Endodermal cell (in vitro differentiated cells): ENCODE data around the gene RGS14. TPM values are rescaled to one million over a fixed set of nuclear protein-coding genes. Genes with fewer than 3 reads are reported as not detected.

Experiments used
- DNase-seq: peaks from one replicate; pipeline ENCODE4 v3.0.0-alpha.2; 2017
- H3K27ac ChIP-seq: 2 replicates; pipeline ENCODE4 v1.5.1; 2013; ENCODE audit warnings: mild to moderate bottlenecking, low read depth, low read length, moderate library complexity
- H3K27me3 ChIP-seq: 2 replicates; pipeline ENCODE4 v1.6.1; 2013; ENCODE audit warnings: mild to moderate bottlenecking, low read length, moderate library complexity; ENCODE audit not compliant: insufficient read depth, control insufficient read depth, poor library complexity, severe bottlenecking
- H3K36me3 ChIP-seq: 2 replicates; pipeline ENCODE4 v1.7.0; 2013; ENCODE audit warnings: mild to moderate bottlenecking, low read length, moderate library complexity; ENCODE audit not compliant: control insufficient read depth, insufficient read depth
- H3K4me1 ChIP-seq: one replicate; pipeline ENCODE4 v1.7.0; 2013; ENCODE audit warnings: low read length; ENCODE audit not compliant: control insufficient read depth, insufficient read depth
- H3K4me3 ChIP-seq: 2 replicates; pipeline ENCODE4 v1.5.1; 2013; ENCODE audit warnings: mild to moderate bottlenecking, low read length, moderate library complexity
- H3K9ac ChIP-seq: 2 replicates; pipeline ENCODE4 v1.6.1; 2013; ENCODE audit warnings: mild to moderate bottlenecking, low read length, moderate library complexity; ENCODE audit not compliant: poor library complexity, severe bottlenecking; ENCODE audit errors: extremely low read depth
- H3K9me3 ChIP-seq: 2 replicates; pipeline ENCODE4 v1.6.1; 2013; ENCODE audit warnings: mild to moderate bottlenecking, low read length, moderate library complexity; ENCODE audit not compliant: control insufficient read depth
- H3K27ac Mint-ChIP-seq: 2 replicates; pipeline ENCODE4 v1.8.0; 2020; ENCODE audit warnings: mixed read lengths
- H3K27me3 Mint-ChIP-seq: 2 replicates; pipeline ENCODE4 v1.8.0; 2021; ENCODE audit warnings: mild to moderate bottlenecking, mixed read lengths; ENCODE audit not compliant: insufficient read depth
- H3K36me3 Mint-ChIP-seq: 2 replicates; pipeline ENCODE4 v1.8.0; 2020; ENCODE audit warnings: low read depth, mixed read lengths
- H3K4me1 Mint-ChIP-seq: 2 replicates; pipeline ENCODE4 v1.8.0; 2020; ENCODE audit warnings: mixed read lengths
- H3K4me3 Mint-ChIP-seq: 2 replicates; pipeline ENCODE4 v1.8.0; 2020; ENCODE audit warnings: mild to moderate bottlenecking, moderate library complexity, mixed read lengths
- H3K9me3 Mint-ChIP-seq: 2 replicates; pipeline ENCODE4 v1.8.0; 2020; ENCODE audit warnings: mild to moderate bottlenecking, mixed read lengths
- WGBS, 2 experiments: methylation state at CpG; one replicate each; pipeline versions ENCODE4 v1.1.5 to v1.1.7; 2013; ENCODE audit warnings: missing lambda C conversion rate in 2 of 2, mixed read lengths in 1 of 2; ENCODE audit not compliant: insufficient coverage in 1 of 2, insufficient read length in 1 of 2; 5-methylcytosine and 5-hydroxymethylcytosine counted together
- total RNA-seq, 2 donors: library from RNA; stranded (reverse); fragmentation: NEBNext Ultra II Directional in 1 of 2; extraction: Animal tissue kit (Norgen Biotek cat#: 25700) in 1 of 2; gene quantifications; 2 replicates in 1 of 2; 3 replicates in 1 of 2; pipeline ENCODE4 v1.2.1, GENCODE V29; 2021
- TF ChIP-seq, protein P1 (sequence below): fragments of 200-600 bp; sonication (generic); conservative IDR thresholded peaks from 2 replicates; pipeline ENCODE4 v1.5.0; 2021; ENCODE audit warnings: antibody characterized with exemption, mild to moderate bottlenecking

The RGS14 gene
- total RNA-seq, 2 donors from 2014 or later, result 14.2 to 21.9 TPM

DNA sequence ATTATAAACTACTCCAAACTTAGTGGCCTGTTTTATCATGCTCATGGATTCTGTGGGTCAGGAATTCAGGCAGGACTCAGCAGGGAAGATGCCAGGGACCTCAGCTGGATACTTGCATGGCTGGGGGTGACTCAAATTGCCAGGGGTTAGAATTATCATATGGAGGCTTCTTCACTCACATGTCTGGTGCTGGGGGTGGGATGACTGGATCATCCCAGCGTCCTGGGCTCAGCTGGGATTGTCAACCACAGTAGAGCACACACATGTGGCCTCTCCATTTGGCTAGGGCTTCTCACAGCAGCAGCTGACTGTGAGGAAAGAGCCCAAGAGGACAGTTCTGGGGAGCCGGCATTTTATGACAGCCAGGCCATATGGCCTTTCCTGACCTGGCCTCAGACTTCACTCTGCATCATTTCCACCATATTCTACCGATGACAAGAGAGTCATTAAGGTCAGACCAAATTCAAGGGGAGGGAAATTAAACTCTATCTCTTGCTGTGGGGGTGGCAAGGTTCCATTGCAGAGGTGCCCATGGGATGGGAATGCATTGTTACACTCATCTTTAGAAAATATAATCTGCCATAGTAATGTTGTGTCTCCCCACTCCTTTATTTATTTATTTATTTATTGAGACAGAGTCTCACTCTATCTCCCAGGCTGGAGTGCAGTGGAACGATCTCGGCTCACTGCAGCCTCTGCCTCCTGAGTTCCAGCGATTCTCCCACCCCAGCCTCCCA lies 63.5 kb downstream of the RGS14 start:
- WGBS, 2 experiments, result 93 to 97% methylated on average over 3 to 6 of the region's 6 CpGs
- no peak overlapping the region for H3K27ac Mint-ChIP-seq
- H3K27ac ChIP-seq, result no peak overlapping the region

More for the DNA sequence above, 63.5 kb downstream of the RGS14 start:
- Mint-ChIP-seq H3K4me3 (no peak overlapping the region), H3K9me3 (no peaks in the 10 kb centered on the region), H3K4me1 (peaks cover 16% of the 10 kb centered on the region), H3K27me3 (peaks cover 13% of the 10 kb centered on the region), H3K36me3 (no peaks in the 10 kb centered on the region)
- DNase-seq, result no peak
- H3K4me1 ChIP-seq, result no peaks in the 10 kb centered on the region
- H3K4me3 ChIP-seq, result no peak overlapping the region
- TF ChIP-seq, protein P1, sequence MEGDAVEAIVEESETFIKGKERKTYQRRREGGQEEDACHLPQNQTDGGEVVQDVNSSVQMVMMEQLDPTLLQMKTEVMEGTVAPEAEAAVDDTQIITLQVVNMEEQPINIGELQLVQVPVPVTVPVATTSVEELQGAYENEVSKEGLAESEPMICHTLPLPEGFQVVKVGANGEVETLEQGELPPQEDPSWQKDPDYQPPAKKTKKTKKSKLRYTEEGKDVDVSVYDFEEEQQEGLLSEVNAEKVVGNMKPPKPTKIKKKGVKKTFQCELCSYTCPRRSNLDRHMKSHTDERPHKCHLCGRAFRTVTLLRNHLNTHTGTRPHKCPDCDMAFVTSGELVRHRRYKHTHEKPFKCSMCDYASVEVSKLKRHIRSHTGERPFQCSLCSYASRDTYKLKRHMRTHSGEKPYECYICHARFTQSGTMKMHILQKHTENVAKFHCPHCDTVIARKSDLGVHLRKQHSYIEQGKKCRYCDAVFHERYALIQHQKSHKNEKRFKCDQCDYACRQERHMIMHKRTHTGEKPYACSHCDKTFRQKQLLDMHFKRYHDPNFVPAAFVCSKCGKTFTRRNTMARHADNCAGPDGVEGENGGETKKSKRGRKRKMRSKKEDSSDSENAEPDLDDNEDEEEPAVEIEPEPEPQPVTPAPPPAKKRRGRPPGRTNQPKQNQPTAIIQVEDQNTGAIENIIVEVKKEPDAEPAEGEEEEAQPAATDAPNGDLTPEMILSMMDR, result no peak
- no peaks in the 10 kb centered on the region for H3K9me3 ChIP-seq
- H3K36me3 ChIP-seq, result no peaks in the 10 kb centered on the region
- H3K27me3 ChIP-seq, result no peaks in the 10 kb centered on the region
- no peak overlapping the region for H3K9ac ChIP-seq

Other genes starting within 250 kb of the RGS14 start
- gene NSD1, start 224.2 kb upstream of the RGS14 start, total RNA-seq, result 100 to 1,000 TPM; 150 to 190 TPM
- 10 to 100 TPM; 13.8 to 25.1 TPM for gene RAB24, start 54.2 kb upstream of the RGS14 start, total RNA-seq
- 100 to 1,000 TPM; 157 to 165 TPM for gene PRELID1, start 54.1 kb upstream of the RGS14 start, total RNA-seq
- 10 to 100 TPM; 14.2 to 20.4 TPM for gene MXD3, start 46.0 kb upstream of the RGS14 start, total RNA-seq
- gene LMAN2, start 6.3 kb upstream of the RGS14 start, total RNA-seq, result 100 to 1,000 TPM; 119 to 128 TPM
- not detected for gene SLC34A1, start 26.5 kb downstream of the RGS14 start, total RNA-seq
- gene PFN3, start 42.7 kb downstream of the RGS14 start, total RNA-seq, result not detected
- 1 to 10 TPM in 1 of 2 donors, under 1 TPM in 1; 0.95 to 2.9 TPM for gene F12, start 51.6 kb downstream of the RGS14 start, total RNA-seq
- gene GRK6, start 68.8 kb downstream of the RGS14 start, total RNA-seq, result 10 to 100 TPM; 51.6 to 66.8 TPM
- gene PRR7, start 88.9 kb downstream of the RGS14 start, total RNA-seq, result 1 to 10 TPM; 4.7 to 8.0 TPM
- gene DBN1, start 115.7 kb downstream of the RGS14 start, total RNA-seq, result 100 to 1,000 TPM; 322 to 383 TPM
- 100 to 1,000 TPM; 196 to 241 TPM for gene PDLIM7, start 139.7 kb downstream of the RGS14 start, total RNA-seq
- gene DOK3, start 151.9 kb downstream of the RGS14 start, total RNA-seq, result 1 to 10 TPM; 2.1 to 7.7 TPM
- gene DDX41, start 159.0 kb downstream of the RGS14 start, total RNA-seq, result 100 to 1,000 TPM; 115 TPM
- gene FAM193B, start 196.6 kb downstream of the RGS14 start, total RNA-seq, result 100 to 1,000 TPM; 112 to 115 TPM
- 100 to 1,000 TPM; 184 to 205 TPM for gene TMED9, start 234.3 kb downstream of the RGS14 start, total RNA-seq
- 10 to 100 TPM; 27.4 to 33.7 TPM for gene B4GALT7, start 242.2 kb downstream of the RGS14 start, total RNA-seq